Endodermal cell (in vitro differentiated cells): ENCODE data around the gene DLEU7. TPM values are rescaled to one million over a fixed set of nuclear protein-coding genes. Genes with fewer than 3 reads are reported as not detected.
A peak's percentile ranks its signal among the peaks of the same experiment; 100 is the strongest.

ENCODE experiments used
- DNase-seq: peaks from one replicate; pipeline ENCODE4 v3.0.0-alpha.2; 2017
- H3K27ac ChIP-seq: 2 replicates; pipeline ENCODE4 v1.5.1; 2013; ENCODE audit warnings: mild to moderate bottlenecking, low read depth, low read length, moderate library complexity
- H3K27me3 ChIP-seq: 2 replicates; pipeline ENCODE4 v1.6.1; 2013; ENCODE audit warnings: mild to moderate bottlenecking, low read length, moderate library complexity; ENCODE audit not compliant: insufficient read depth, control insufficient read depth, poor library complexity, severe bottlenecking
- H3K36me3 ChIP-seq: 2 replicates; pipeline ENCODE4 v1.7.0; 2013; ENCODE audit warnings: mild to moderate bottlenecking, low read length, moderate library complexity; ENCODE audit not compliant: control insufficient read depth, insufficient read depth
- H3K4me1 ChIP-seq: one replicate; pipeline ENCODE4 v1.7.0; 2013; ENCODE audit warnings: low read length; ENCODE audit not compliant: control insufficient read depth, insufficient read depth
- H3K4me3 ChIP-seq: 2 replicates; pipeline ENCODE4 v1.5.1; 2013; ENCODE audit warnings: mild to moderate bottlenecking, low read length, moderate library complexity
- H3K9ac ChIP-seq: 2 replicates; pipeline ENCODE4 v1.6.1; 2013; ENCODE audit warnings: mild to moderate bottlenecking, low read length, moderate library complexity; ENCODE audit not compliant: poor library complexity, severe bottlenecking; ENCODE audit errors: extremely low read depth
- H3K9me3 ChIP-seq: 2 replicates; pipeline ENCODE4 v1.6.1; 2013; ENCODE audit warnings: mild to moderate bottlenecking, low read length, moderate library complexity; ENCODE audit not compliant: control insufficient read depth
- H3K27ac Mint-ChIP-seq: 2 replicates; pipeline ENCODE4 v1.8.0; 2020; ENCODE audit warnings: mixed read lengths
- H3K27me3 Mint-ChIP-seq: 2 replicates; pipeline ENCODE4 v1.8.0; 2021; ENCODE audit warnings: mild to moderate bottlenecking, mixed read lengths; ENCODE audit not compliant: insufficient read depth
- H3K36me3 Mint-ChIP-seq: 2 replicates; pipeline ENCODE4 v1.8.0; 2020; ENCODE audit warnings: low read depth, mixed read lengths
- H3K4me1 Mint-ChIP-seq: 2 replicates; pipeline ENCODE4 v1.8.0; 2020; ENCODE audit warnings: mixed read lengths
- H3K4me3 Mint-ChIP-seq: 2 replicates; pipeline ENCODE4 v1.8.0; 2020; ENCODE audit warnings: mild to moderate bottlenecking, moderate library complexity, mixed read lengths
- H3K9me3 Mint-ChIP-seq: 2 replicates; pipeline ENCODE4 v1.8.0; 2020; ENCODE audit warnings: mild to moderate bottlenecking, mixed read lengths
- WGBS, 2 experiments: methylation state at CpG; one replicate each; pipeline versions ENCODE4 v1.1.5 to v1.1.7; 2013; ENCODE audit warnings: missing lambda C conversion rate in 2 of 2, mixed read lengths in 1 of 2; ENCODE audit not compliant: insufficient coverage in 1 of 2, insufficient read length in 1 of 2; 5-methylcytosine and 5-hydroxymethylcytosine counted together
- total RNA-seq, 2 donors: library from RNA; stranded (reverse); fragmentation: NEBNext Ultra II Directional in 1 of 2; extraction: Animal tissue kit (Norgen Biotek cat#: 25700) in 1 of 2; gene quantifications; 2 replicates in 1 of 2; 3 replicates in 1 of 2; pipeline ENCODE4 v1.2.1, GENCODE V29; 2021
- TF ChIP-seq, protein P1 (sequence below): fragments of 200-600 bp; sonication (generic); conservative IDR thresholded peaks from 2 replicates; pipeline ENCODE4 v1.5.0; 2021; ENCODE audit warnings: antibody characterized with exemption, mild to moderate bottlenecking

DLEU7 gene
- total RNA-seq, 2 donors from 2014 or later = not detected

DNA sequence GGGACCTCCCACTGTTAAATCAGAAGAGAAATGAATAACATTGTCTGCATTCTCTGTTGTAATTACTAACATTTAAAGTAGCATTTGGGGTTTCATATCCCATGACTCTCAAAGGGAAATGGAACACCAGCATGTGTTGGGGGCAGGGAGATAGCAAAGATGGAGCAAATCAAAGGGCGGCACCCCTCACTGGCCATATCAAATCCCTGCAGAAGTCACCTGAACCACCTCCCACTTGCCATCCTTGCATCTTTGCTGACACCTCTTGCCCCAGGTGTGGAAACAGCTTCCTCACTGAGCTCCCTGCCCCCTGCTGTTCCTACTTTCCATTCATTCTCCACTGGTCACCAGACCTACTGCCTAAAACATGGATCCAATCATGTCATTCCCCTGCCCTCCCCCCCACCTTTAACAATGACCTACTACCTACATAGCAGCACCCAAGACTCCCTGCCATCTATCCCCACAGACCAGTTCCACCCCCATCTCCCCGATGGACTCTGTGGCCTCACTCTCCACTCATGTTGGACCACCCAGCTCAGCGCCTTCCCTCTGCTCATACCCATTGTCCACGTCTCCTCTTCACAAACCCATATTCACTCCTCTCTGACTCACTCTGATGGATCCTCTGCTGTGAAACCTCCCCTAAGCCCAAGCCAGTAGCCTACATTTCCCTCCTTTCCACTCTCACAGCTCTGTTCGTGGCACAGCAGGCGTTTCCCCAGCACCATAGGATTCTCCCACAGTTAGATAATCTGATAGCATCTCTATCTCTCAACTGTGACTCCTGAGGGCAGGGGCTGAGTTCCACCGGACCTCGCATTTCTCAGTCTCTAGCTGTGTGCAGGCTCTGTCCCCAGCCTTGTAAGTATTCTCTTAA, 55.9 kb downstream of the DLEU7 start:
- peaks cover 81% of the 10 kb centered on the region for H3K27me3 Mint-ChIP-seq
- H3K36me3 ChIP-seq = no peaks in the 10 kb centered on the region
- peak; percentile 72 for DNase-seq
- H3K27ac ChIP-seq = no peak overlapping the region
- WGBS, 2 experiments = 88 to 94% methylated on average over 4 to 8 of the region's 8 CpGs
- no peak overlapping the region for H3K9ac ChIP-seq
- H3K9me3 Mint-ChIP-seq = no peaks in the 10 kb centered on the region
- H3K4me3 ChIP-seq = no peak overlapping the region
- H3K27me3 ChIP-seq = peaks cover 35% of the 10 kb centered on the region
- H3K27ac Mint-ChIP-seq = no peak overlapping the region
- H3K36me3 Mint-ChIP-seq = no peaks in the 10 kb centered on the region
- no peaks in the 10 kb centered on the region for H3K9me3 ChIP-seq
- no peak overlapping the region for H3K4me3 Mint-ChIP-seq
- H3K4me1 Mint-ChIP-seq = peaks cover 27% of the 10 kb centered on the region
- TF ChIP-seq, protein P1, sequence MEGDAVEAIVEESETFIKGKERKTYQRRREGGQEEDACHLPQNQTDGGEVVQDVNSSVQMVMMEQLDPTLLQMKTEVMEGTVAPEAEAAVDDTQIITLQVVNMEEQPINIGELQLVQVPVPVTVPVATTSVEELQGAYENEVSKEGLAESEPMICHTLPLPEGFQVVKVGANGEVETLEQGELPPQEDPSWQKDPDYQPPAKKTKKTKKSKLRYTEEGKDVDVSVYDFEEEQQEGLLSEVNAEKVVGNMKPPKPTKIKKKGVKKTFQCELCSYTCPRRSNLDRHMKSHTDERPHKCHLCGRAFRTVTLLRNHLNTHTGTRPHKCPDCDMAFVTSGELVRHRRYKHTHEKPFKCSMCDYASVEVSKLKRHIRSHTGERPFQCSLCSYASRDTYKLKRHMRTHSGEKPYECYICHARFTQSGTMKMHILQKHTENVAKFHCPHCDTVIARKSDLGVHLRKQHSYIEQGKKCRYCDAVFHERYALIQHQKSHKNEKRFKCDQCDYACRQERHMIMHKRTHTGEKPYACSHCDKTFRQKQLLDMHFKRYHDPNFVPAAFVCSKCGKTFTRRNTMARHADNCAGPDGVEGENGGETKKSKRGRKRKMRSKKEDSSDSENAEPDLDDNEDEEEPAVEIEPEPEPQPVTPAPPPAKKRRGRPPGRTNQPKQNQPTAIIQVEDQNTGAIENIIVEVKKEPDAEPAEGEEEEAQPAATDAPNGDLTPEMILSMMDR = no peak
- H3K4me1 ChIP-seq = peaks cover 3% of the 10 kb centered on the region

DNA sequence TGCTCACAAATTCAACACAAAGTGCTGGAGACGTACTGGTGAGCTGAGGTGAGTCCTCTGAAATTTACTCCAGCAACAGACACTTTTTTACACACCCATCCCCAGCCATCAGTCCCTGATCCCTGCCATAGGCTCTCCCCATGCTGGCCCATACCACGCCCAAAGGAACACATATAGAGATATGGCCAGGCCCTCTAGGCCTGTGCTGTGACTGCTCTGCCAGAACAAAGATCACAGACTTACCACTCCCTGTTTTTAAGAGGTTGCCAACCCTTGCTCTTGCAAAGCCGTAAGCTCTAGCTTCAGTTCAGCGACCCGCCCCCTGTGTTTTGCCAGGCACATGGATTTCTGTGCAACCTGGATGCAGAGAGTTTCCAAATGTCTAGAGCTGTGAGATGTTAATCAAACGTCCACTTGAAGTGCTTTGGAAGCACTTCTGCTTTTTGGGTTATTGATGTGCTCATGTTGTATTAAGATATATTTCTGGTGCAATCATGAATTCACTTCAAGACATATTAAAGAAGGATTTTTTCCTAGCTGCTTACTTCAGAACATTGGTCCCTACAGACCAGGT, 59.7 kb downstream of the DLEU7 start:
- DNase-seq = no peak
- Mint-ChIP-seq H3K4me1 (peaks cover 47% of the 10 kb centered on the region), H3K36me3 (no peaks in the 10 kb centered on the region), H3K9me3 (no peaks in the 10 kb centered on the region), H3K27me3 (peaks cover 70% of the 10 kb centered on the region), H3K27ac (no peak overlapping the region), H3K4me3 (no peak overlapping the region)
- peaks cover 8% of the 10 kb centered on the region for H3K4me1 ChIP-seq
- H3K27ac ChIP-seq = no peak overlapping the region
- H3K9me3 ChIP-seq = no peaks in the 10 kb centered on the region
- peaks cover 56% of the 10 kb centered on the region for H3K27me3 ChIP-seq
- H3K9ac ChIP-seq = no peak overlapping the region
- no peaks in the 10 kb centered on the region for H3K36me3 ChIP-seq
- 94 to 97% methylated on average over 6 of the region's 6 CpGs for WGBS, 2 experiments
- no peak overlapping the region for H3K4me3 ChIP-seq
- TF ChIP-seq, protein P1 = no peak

DNA sequence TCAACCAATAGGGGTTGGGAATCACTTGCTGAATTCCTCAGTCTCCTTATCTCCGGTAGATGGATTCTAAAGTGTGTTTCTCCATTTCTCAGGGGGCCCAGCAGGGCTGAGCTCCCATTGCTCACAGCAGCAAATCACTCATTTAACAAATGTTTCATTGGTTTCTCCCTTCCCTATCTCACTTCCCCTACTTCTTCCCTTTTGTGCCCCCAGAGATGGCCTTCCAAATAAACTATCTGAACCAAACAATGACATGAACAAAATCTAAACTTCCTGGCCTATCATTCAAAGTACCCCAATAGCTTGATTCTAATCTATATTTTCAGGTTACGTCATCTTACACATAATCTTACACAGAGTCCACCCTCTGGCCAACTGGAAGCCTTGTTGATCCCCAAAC, 60.4 kb downstream of the DLEU7 start:
- Mint-ChIP-seq H3K4me3 (no peak overlapping the region), H3K9me3 (no peaks in the 10 kb centered on the region), H3K4me1 (peaks cover 47% of the 10 kb centered on the region)

More for the DNA sequence above, 60.4 kb downstream of the DLEU7 start:
- Histone ChIP-seq H3K9ac (no peak overlapping the region), H3K27ac (no peak overlapping the region), H3K9me3 (peaks cover 5% of the 10 kb centered on the region), H3K4me1 (peaks cover 8% of the 10 kb centered on the region), H3K4me3 (no peak overlapping the region), H3K36me3 (no peaks in the 10 kb centered on the region), H3K27me3 (peaks cover 59% of the 10 kb centered on the region)
- Mint-ChIP-seq H3K27me3 (peaks cover 65% of the 10 kb centered on the region), H3K36me3 (no peaks in the 10 kb centered on the region), H3K27ac (no peak overlapping the region)
- DNase-seq = no peak
- 88 to 97% methylated on average over 2 of the region's 2 CpGs for WGBS, 2 experiments
- TF ChIP-seq, protein P1 = no peak
